Kidney (tissue), 14 donors: ENCODE results near the gene PSPN. TPM values are rescaled to one million over a fixed set of nuclear protein-coding genes. Genes with fewer than 3 reads are reported as not detected.

Experiments
- DNase-seq, 5 donors: peaks; one replicate each; pipeline ENCODE4 v3.0.0-alpha.2; 2013 to 2020
- FAIRE-seq: peaks from 2 replicates; lab custom pipeline; 2012; peaks lifted over from hg19 to GRCh38; lab: Jason Lieb, UNC
- H3K27ac ChIP-seq, 2 donors: one replicate each; pipeline ENCODE4 v1.7.0; 2013; ENCODE audit warnings: low read depth in 2 of 2, low read length in 2 of 2, inconsistent platforms in 1 of 2
- H3K27me3 ChIP-seq: one replicate; pipeline ENCODE4 v1.7.1; 2013; ENCODE audit warnings: low read length, inconsistent platforms; ENCODE audit not compliant: control insufficient read depth, insufficient read depth
- H3K36me3 ChIP-seq, 3 donors: one replicate each; pipeline versions ENCODE4 v1.7.0 to v1.7.1; 2013; ENCODE audit warnings: low read length in 3 of 3, control low read depth in 1 of 3, inconsistent platforms in 1 of 3; ENCODE audit not compliant: insufficient read depth in 3 of 3, control insufficient read depth in 2 of 3
- H3K4me1 ChIP-seq, 3 donors: one replicate each; pipeline versions ENCODE4 v1.7.0 to v1.7.1; 2013; ENCODE audit warnings: low read length in 3 of 3, inconsistent platforms in 1 of 3, low read depth in 1 of 3; ENCODE audit not compliant: control insufficient read depth in 2 of 3, insufficient read depth in 2 of 3
- H3K4me3 ChIP-seq, 3 donors: one replicate each; pipeline versions ENCODE4 v1.7.0 to v1.8.1; 2013; ENCODE audit warnings: low read length in 3 of 3, control low read depth in 1 of 3, inconsistent platforms in 1 of 3
- H3K9ac ChIP-seq, 3 donors: one replicate each; pipeline versions ENCODE4 v1.7.0 to v1.7.1; 2013; ENCODE audit warnings: low read length in 3 of 3, control low read depth in 1 of 3, inconsistent platforms in 1 of 3
- H3K9me3 ChIP-seq, 3 donors: one replicate each; pipeline versions ENCODE4 v1.7.0 to v1.7.1; 2013; ENCODE audit warnings: low read length in 3 of 3, control low read depth in 1 of 3, inconsistent platforms in 1 of 3; ENCODE audit not compliant: control insufficient read depth in 2 of 3, insufficient read depth in 1 of 3
- intact Hi-C: fragments of 100-400 bp; cut with DNase I; formaldehyde crosslinking; loops from one replicate; pipeline ENCODE4 v1.11.1; 2022
- polyA plus RNA-seq: library from polyadenylated mRNA; stranded (reverse); fragments of 350-450 nt; fragmentation: Illumina TruSeq; extraction: RNeasy Lipid Tissue Mini Kit (QIAGEN cat#74804); gene quantifications from one replicate; pipeline ENCODE4 v1.2.3, GENCODE V29; 2014; ENCODE audit warnings: low read depth, low replicate concordance; ENCODE audit not compliant: insufficient read depth
- total RNA-seq: library from RNA; stranded (reverse); fragmentation: NEBNext Ultra II Directional; extraction: Animal tissue kit (Norgen Biotek cat#: 25700); gene quantifications from one replicate; pipeline ENCODE4 v1.2.1, GENCODE V29; 2021
- TF ChIP-seq, protein P1 (sequence below): IDR thresholded peaks from 3 replicates; pipeline ENCODE4 v1.5.1; 2012; ENCODE audit warnings: mild to moderate bottlenecking, moderate library complexity, borderline replicate concordance; ENCODE audit not compliant: insufficient read depth; ENCODE audit errors: extremely low read depth
- donor health status: control.
- donor health status: control.
- donor health status: control.
- donor health status: control.
- donor health status: control.
- donor health status: DM: yes; HTN: yes; CAD: no.
- donor health status: Normal renal cell carcinoma (clear cell type).

Gene PSPN
- total and polyA plus RNA-seq, 2 donors from 2014 or later = 1.9 to 2.0 TPM

DNA sequence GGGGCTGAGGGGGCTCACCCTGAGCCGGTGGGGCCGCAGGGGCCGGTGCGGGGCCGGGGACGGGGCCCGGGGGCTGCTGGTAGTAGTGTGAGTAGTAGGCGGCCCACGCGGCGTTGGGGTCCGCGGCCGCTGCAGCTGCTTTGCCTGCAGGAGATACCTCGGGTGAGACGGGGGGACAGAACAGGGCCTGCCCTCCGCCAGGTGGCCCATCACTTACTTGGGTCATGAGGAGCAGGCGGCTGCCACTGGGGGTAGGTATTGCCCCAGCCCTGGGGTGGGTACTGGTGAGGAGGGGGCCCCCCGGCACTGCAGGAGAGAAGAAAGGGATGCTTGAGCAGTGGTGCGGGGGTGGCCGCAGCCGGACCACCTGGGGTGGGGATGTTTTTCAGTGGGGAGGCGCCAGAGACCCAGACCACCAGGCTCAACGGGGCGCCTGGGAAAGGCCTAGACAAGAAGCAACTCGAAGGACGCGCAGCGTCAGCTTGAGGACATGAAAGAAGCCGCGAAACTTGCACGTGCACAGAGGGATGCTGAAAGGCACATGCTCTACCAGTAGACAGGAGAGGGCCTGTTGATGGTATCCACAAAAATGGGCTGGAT, 40.0 kb upstream of the PSPN start:
- Histone ChIP-seq H3K4me3 (no peak overlapping the region), H3K9me3 (no peaks in the 10 kb centered on the region), H3K4me1 (peaks cover 0 to 6% (median 0%) of the 10 kb centered on the region in 3 donors), H3K27ac (no peak overlapping the region), H3K9ac (no peak overlapping the region), H3K36me3 (peaks cover 5 to 53% (median 24%) of the 10 kb centered on the region in 3 donors), H3K27me3 (no peaks in the 10 kb centered on the region)
- no peak for DNase-seq
- FAIRE-seq = no peak
- intact Hi-C loops = no loop called here
- TF ChIP-seq, protein P1, sequence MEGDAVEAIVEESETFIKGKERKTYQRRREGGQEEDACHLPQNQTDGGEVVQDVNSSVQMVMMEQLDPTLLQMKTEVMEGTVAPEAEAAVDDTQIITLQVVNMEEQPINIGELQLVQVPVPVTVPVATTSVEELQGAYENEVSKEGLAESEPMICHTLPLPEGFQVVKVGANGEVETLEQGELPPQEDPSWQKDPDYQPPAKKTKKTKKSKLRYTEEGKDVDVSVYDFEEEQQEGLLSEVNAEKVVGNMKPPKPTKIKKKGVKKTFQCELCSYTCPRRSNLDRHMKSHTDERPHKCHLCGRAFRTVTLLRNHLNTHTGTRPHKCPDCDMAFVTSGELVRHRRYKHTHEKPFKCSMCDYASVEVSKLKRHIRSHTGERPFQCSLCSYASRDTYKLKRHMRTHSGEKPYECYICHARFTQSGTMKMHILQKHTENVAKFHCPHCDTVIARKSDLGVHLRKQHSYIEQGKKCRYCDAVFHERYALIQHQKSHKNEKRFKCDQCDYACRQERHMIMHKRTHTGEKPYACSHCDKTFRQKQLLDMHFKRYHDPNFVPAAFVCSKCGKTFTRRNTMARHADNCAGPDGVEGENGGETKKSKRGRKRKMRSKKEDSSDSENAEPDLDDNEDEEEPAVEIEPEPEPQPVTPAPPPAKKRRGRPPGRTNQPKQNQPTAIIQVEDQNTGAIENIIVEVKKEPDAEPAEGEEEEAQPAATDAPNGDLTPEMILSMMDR = no peak

DNA sequence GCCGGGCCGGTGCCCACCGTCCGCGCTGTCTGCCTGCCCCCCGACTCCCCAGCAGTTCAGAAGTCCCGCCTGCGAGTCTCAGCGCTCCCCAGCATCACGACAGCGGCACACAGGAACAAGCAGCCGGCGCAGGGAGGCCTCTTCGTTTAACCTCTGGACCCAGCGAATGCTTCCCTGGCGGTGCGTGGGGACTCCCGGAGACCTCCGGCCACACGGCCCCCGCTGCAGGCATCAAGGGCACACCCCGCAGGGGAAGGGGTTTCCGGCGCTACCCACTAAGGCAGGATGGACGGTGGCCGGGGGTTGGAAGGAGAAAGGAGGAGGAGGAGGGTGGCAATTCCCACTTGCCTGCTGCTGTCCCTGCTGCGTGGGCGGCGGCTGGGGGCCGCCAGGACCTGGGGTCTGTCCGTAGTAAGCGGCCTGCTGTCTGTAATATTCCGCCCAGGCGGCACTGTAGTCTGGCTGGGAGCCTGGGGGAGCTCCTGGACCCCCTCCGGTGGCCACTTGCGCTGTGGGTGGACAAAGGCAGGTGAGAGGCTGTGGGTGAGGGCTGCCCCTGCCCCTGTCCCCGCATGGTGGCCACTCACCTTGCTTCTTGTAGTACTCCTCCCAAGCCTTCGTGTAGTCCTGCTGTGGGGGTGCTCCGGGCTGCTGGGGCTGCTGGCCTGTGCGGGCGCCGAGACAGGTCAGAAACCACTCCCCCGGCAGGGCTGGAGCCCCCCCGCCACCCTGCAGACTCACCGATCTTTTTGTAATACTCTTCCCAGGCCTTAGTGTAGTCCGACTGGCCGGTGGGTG, 39.3 kb upstream of the PSPN start:
- TF ChIP-seq, protein P1 = no peak
- FAIRE-seq = no peak
- peaks cover 0 to 6% (median 0%) of the 10 kb centered on the region in 3 donors for H3K4me1 ChIP-seq
- intact Hi-C loops = no loop called here
- H3K9ac ChIP-seq = no peak overlapping the region
- DNase-seq = no peak
- H3K9me3 ChIP-seq = no peaks in the 10 kb centered on the region
- H3K36me3 ChIP-seq = peaks cover 2 to 46% (median 20%) of the 10 kb centered on the region in 3 donors
- no peak overlapping the region for H3K4me3 ChIP-seq
- no peaks in the 10 kb centered on the region for H3K27me3 ChIP-seq
- H3K27ac ChIP-seq = no peak overlapping the region

DNA sequence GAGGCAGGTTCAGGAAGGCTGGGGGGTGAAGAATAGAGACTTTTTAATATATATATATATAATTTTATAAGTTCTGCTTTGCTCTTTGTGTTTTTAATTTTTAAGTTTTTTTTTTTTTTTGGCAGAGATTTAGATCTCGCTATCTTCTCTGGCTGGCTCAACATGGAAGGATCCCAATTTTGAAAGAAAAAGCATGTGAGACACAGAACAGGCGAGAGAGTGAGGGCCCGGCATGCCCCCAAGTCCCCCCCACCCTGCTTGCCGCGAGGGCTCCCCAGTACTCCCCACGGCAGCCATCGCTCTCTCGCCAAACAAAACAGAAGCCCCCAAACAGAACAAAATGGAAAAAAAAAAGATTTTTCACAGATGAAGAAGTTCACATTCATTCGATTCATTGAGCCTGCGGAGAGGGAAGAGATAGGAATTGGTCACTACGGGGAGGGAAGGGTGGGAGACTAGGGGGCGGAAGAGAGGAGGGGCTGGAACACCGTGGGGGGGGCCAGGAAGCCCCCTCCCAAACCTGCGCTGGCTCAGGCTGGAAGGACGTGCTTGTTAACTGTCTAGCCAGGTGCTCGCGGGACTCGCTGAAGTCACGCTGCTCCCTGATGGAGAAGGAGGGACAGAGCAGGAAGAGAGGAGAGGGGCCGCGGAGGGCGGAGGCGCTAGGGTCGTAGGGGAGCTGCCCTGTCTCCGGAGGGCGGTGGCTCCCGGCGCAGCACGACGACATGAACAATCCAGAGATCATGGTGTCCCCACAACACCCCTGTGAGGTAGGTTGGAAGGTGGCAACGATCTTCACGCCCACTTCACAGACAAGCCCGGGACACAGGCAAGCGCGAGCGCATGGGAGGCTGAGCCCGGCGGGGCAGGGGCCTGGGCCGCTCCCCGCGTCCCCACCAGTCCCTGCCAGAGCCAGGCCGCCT, 38.2 kb upstream of the PSPN start:
- intact Hi-C loops = no loop called here
- H3K9me3 ChIP-seq = no peaks in the 10 kb centered on the region
- peaks cover 0 to 6% (median 0%) of the 10 kb centered on the region in 3 donors for H3K4me1 ChIP-seq
- H3K9ac ChIP-seq = no peak overlapping the region
- TF ChIP-seq, protein P1 = no peak
- H3K36me3 ChIP-seq = peaks cover 2 to 36% (median 14%) of the 10 kb centered on the region in 3 donors
- FAIRE-seq (no peak), DNase-seq (peak in 1 of 5 donors; percentile 39)
- no peaks in the 10 kb centered on the region for H3K27me3 ChIP-seq
- no peak overlapping the region for H3K4me3 ChIP-seq
- no peak overlapping the region for H3K27ac ChIP-seq
